Measurements from ENCODE around the gene CLCA2.

- no peak for TF ChIP-seq POLR2AphosphoS5 (IDR thresholded peaks at IDR 0.05; ENCODE audit: low read depth)
- 0 out of 4 replicates have a peak, but pooled peaks of 1 of the 2 experiments have one; percentile 1 for TF ChIP-seq CTCF (conservative IDR thresholded peaks at IDR 0.05; ENCODE audit: low read depth in 2 of 2)
- TF ChIP-seq EZH2 (IDR thresholded peaks at IDR 0.05; ENCODE audit: low read depth, unreplicated experiment), result no peak
- no peak for TF ChIP-seq EZH2phosphoT487 (IDR thresholded peaks at IDR 0.05; ENCODE audit: unreplicated experiment)
- no peak for TF ChIP-seq CREB1 (CRISPR knock-in tag; IDR thresholded peaks at IDR 0.05; ENCODE audit: low read depth)
- no peak for TF ChIP-seq REST (IDR thresholded peaks at IDR 0.05; ENCODE audit: unreplicated experiment)
- TF ChIP-seq STAT1 (IDR thresholded peaks at IDR 0.05; ENCODE audit: unreplicated experiment), result no peak
- TF ChIP-seq ETS1 (IDR thresholded peaks at IDR 0.05), result no peak
- no peak for TF ChIP-seq JUNB (IDR thresholded peaks at IDR 0.05; ENCODE audit: unreplicated experiment)
- TF ChIP-seq ZNF114 (CRISPR knock-in tag; IDR thresholded peaks at IDR 0.05), result no peak
- TF ChIP-seq ZNF462 (CRISPR knock-in tag; IDR thresholded peaks at IDR 0.05), result no peak
- TF ChIP-seq NANOG (IDR thresholded peaks at IDR 0.05; ENCODE audit: borderline replicate concordance), result no peak
These were observed 54.6 kb downstream of the CLCA2 start for GRCh38 chr1:86478416-86479156.

All from GM23338 (cell line).